Gastrocnemius medialis (tissue), 4 donors: ENCODE measurements around the gene DCUN1D4. TPM values are rescaled to one million over a fixed set of nuclear protein-coding genes. Genes with fewer than 3 reads are reported as not detected.

Experiments used
- ATAC-seq, 2 donors: fragments of 150-250 bp; one replicate each; pipeline ENCODE4 v1.9.1; 2016
- DNase-seq, 2 donors: peaks; one replicate each; pipeline ENCODE4 v3.0.0-alpha.2; 2019
- H3K27ac ChIP-seq, 4 donors: fragments of 200-600 bp; sonication (generic); 1 replicate in 1 of 4; 2 replicates in 3 of 4; pipeline ENCODE4 v1.5.1; 2016 to 2018; ENCODE audit warnings: mild to moderate bottlenecking in 2 of 4, moderate library complexity in 1 of 4
- H3K27me3 ChIP-seq, 3 donors: fragments of 200-600 bp; sonication (generic) in 2 of 3; 1 replicate in 1 of 3; 2 replicates in 2 of 3; pipeline versions ENCODE4 v1.5.1 to v1.6.0; 2016 to 2019; ENCODE audit warnings: mild to moderate bottlenecking in 1 of 3, moderate library complexity in 1 of 3
- H3K36me3 ChIP-seq, 2 donors: fragments of 200-600 bp; sonication (generic) in 1 of 2; one replicate each; pipeline ENCODE4 v1.5.1; 2017 to 2018
- H3K4me1 ChIP-seq, 2 donors: fragments of 200-600 bp; sonication (generic) in 1 of 2; one replicate each; pipeline ENCODE4 v1.5.1; 2016 to 2017; ENCODE audit warnings: mild to moderate bottlenecking in 2 of 2
- H3K4me3 ChIP-seq, 4 donors: fragments of 200-600 bp; sonication (generic) in 3 of 4; 1 replicate in 1 of 4; 2 replicates in 3 of 4; pipeline ENCODE4 v1.5.1; 2016 to 2019; ENCODE audit warnings: mild to moderate bottlenecking in 2 of 4
- H3K9me3 ChIP-seq, 3 donors: fragments of 200-600 bp; sonication (generic) in 2 of 3; 1 replicate in 1 of 3; 2 replicates in 2 of 3; pipeline ENCODE4 v1.5.1; 2016 to 2019
- CTCF ChIP-seq, 5 experiments: fragments of 450-650 bp in 3 of 5; fragments of 200-600 bp in 2 of 5; sonication (generic) in 2 of 5; IDR thresholded peaks in 4 of 5; conservative IDR thresholded peaks in 1 of 5; 1 replicate in 4 of 5; 2 replicates in 1 of 5; pipeline ENCODE4 v1.5.1; 2016 to 2019; ENCODE audit warnings: antibody characterized with exemption in 5 of 5, mild to moderate bottlenecking in 3 of 5, moderate library complexity in 3 of 5
- POLR2A ChIP-seq, 2 donors: fragments of 450-650 bp; IDR thresholded peaks; one replicate each; pipeline ENCODE4 v1.6.1; 2017; ENCODE audit warnings: antibody characterized with exemption in 2 of 2, mild to moderate bottlenecking in 2 of 2, moderate library complexity in 2 of 2
- in situ Hi-C, 4 donors: fragments of 200-750 bp; cut with MboI; loops; one replicate each; pipeline versions ENCODE4 v1.15.0 to v1.8.0; 2017; ENCODE audit warnings: low sequenced_read_pairs in 4 of 4
- intact Hi-C: fragments of 100-400 bp; cut with DNase I; formaldehyde crosslinking; loops from one replicate; pipeline ENCODE4 v1.15.1; 2023; ENCODE audit warnings: low total_unique reads
- total RNA-seq, 4 donors: library from RNA; depleted of rRNA; stranded (reverse); fragments of >200 nt; gene quantifications; one replicate each; pipeline versions ENCODE4 v1.1.0 to v1.2.3, GENCODE V29; 2016

Gene DCUN1D4
- total RNA-seq, 4 donors from 2014 or later = 13.6 to 23.7 (median 18.4) TPM

GRCh38 chr4:51845055-51845426 lies 2.1 kb downstream of the DCUN1D4 start:
- DNase-seq = no peak
- no peaks in the 10 kb centered on the region for H3K36me3 ChIP-seq
- no peak for ATAC-seq
- H3K27me3 ChIP-seq = no peaks in the 10 kb centered on the region
- TF ChIP-seq POLR2A (IDR thresholded peaks at IDR 0.05) (no peak), CTCF (IDR thresholded peaks at IDR 0.05 in 4 of 5, conservative IDR thresholded peaks at IDR 0.05 in 1 of 5) (no peak)
- no peaks in the 10 kb centered on the region for H3K9me3 ChIP-seq
- peak overlapping the region; percentile 91 to 98 (median 94) for H3K27ac ChIP-seq
- H3K4me1 ChIP-seq = peaks cover 18 to 21% of the 10 kb centered on the region in 2 donors
- peak overlapping the region; percentile 70 to 96 (median 80) for H3K4me3 ChIP-seq
- intact Hi-C loops (loop anchor here (10.0 kb wide), 1 partner anchor 1520 kb away; the partner anchor contains the start of gene SCFD2), in situ Hi-C loops (no loop called here)

GRCh38 chr4:51845711-51846110 lies 2.8 kb downstream of the DCUN1D4 start:
- no peak overlapping the region for H3K4me3 ChIP-seq
- ATAC-seq (no peak), DNase-seq (no peak)
- in situ Hi-C loops (no loop called here), intact Hi-C loops (loop anchor here (10.0 kb wide), 1 partner anchor 1519 kb away; the partner anchor contains the start of gene SCFD2)
- TF ChIP-seq CTCF (IDR thresholded peaks at IDR 0.05 in 4 of 5, conservative IDR thresholded peaks at IDR 0.05 in 1 of 5) (no peak), POLR2A (IDR thresholded peaks at IDR 0.05) (no peak)
- H3K9me3 ChIP-seq = no peaks in the 10 kb centered on the region
- H3K4me1 ChIP-seq = peaks cover 25 to 26% of the 10 kb centered on the region in 2 donors
- no peaks in the 10 kb centered on the region for H3K27me3 ChIP-seq
- peak overlapping the region in 3 of 4 donors; percentile 91 to 98 (median 97) for H3K27ac ChIP-seq
- no peaks in the 10 kb centered on the region for H3K36me3 ChIP-seq

- ATAC-seq (no peak), DNase-seq (no peak)
- TF ChIP-seq CTCF (IDR thresholded peaks at IDR 0.05 in 4 of 5, conservative IDR thresholded peaks at IDR 0.05 in 1 of 5) = no peak
- TF ChIP-seq POLR2A (IDR thresholded peaks at IDR 0.05) = no peak
- in situ Hi-C loops = no loop called here
- Histone ChIP-seq H3K9me3 (no peaks in the 10 kb centered on the region), H3K27ac (no peak overlapping the region), H3K36me3 (no peaks in the 10 kb centered on the region), H3K4me1 (peaks cover 57 to 61% of the 10 kb centered on the region in 2 donors), H3K27me3 (no peaks in the 10 kb centered on the region), H3K4me3 (no peak overlapping the region)
- intact Hi-C loops = loop anchor here (10.0 kb wide), 1 partner anchor 1515 kb away; the partner anchor contains the start of gene SCFD2
Observed at GRCh38 chr4:51849430-51849829, 6.5 kb downstream of the DCUN1D4 start.

- Histone ChIP-seq H3K9me3 (no peaks in the 10 kb centered on the region), H3K4me1 (peaks cover 60 to 64% of the 10 kb centered on the region in 2 donors), H3K36me3 (no peaks in the 10 kb centered on the region), H3K27ac (peak overlapping the region in 3 of 4 donors; percentile 20 to 50 (median 39)), H3K27me3 (no peaks in the 10 kb centered on the region), H3K4me3 (no peak overlapping the region)
- TF ChIP-seq CTCF (IDR thresholded peaks at IDR 0.05 in 4 of 5, conservative IDR thresholded peaks at IDR 0.05 in 1 of 5) (no peak), POLR2A (IDR thresholded peaks at IDR 0.05) (no peak)
- DNase-seq (no peak), ATAC-seq (no peak)
- in situ Hi-C loops (no loop called here), intact Hi-C loops (no loop called here)
Observed at GRCh38 chr4:51850294-51850693, 7.3 kb downstream of the DCUN1D4 start.
